Fibroblast of lung (primary cell): Measurements from ENCODE around the gene GOPC. TPM values are rescaled to one million over a fixed set of nuclear protein-coding genes. Genes with fewer than 3 reads are reported as not detected.

Source experiments
- DNase-seq, 2 donors: peaks; one replicate each; pipeline versions ENCODE4 v3.0.0 to v3.0.0-alpha.2; 2010; ENCODE audit warnings: low read depth in 2 of 2
- H2AFZ ChIP-seq: 2 replicates; pipeline ENCODE4 v1.5.1; 2012; ENCODE audit warnings: low read length, control low read depth, inconsistent platforms
- H3K27ac ChIP-seq: 2 replicates; pipeline ENCODE4 v1.5.1; 2011; ENCODE audit warnings: low read length, control low read depth; ENCODE audit not compliant: insufficient read depth
- H3K27me3 ChIP-seq: 2 replicates; pipeline ENCODE4 v1.5.1; 2011; ENCODE audit warnings: mild to moderate bottlenecking, low read length; ENCODE audit not compliant: control insufficient read depth, insufficient read depth
- H3K36me3 ChIP-seq: 2 replicates; pipeline ENCODE4 v1.5.1; 2011; ENCODE audit warnings: low read length; ENCODE audit not compliant: control insufficient read depth, insufficient read depth
- H3K4me1 ChIP-seq: 2 replicates; pipeline ENCODE4 v1.5.1; 2011; ENCODE audit warnings: low read length; ENCODE audit not compliant: control insufficient read depth, insufficient read depth; ENCODE audit errors: extremely low read depth
- H3K4me2 ChIP-seq: 2 replicates; pipeline ENCODE4 v1.5.1; 2011; ENCODE audit warnings: low read length, control low read depth; ENCODE audit not compliant: insufficient read depth; ENCODE audit errors: extremely low read depth
- H3K4me3 ChIP-seq, 4 experiments: fragments of 200-600 bp in 1 of 4; sonication (generic) in 1 of 4; replicated peaks in 1 of 4; 2 replicates each; pipeline ENCODE4 v1.5.1; 2011 to 2016; ENCODE audit warnings: low read length in 4 of 4, low read depth in 3 of 4, mild to moderate bottlenecking in 3 of 4, control low read depth in 2 of 4, inconsistent platforms in 1 of 4, mixed read lengths in 1 of 4; ENCODE audit not compliant: insufficient read depth in 1 of 4; ENCODE audit errors: control extremely low read depth in 1 of 4
- H3K79me2 ChIP-seq: 2 replicates; pipeline ENCODE4 v1.5.1; 2012; ENCODE audit warnings: mild to moderate bottlenecking, low read length, inconsistent platforms; ENCODE audit not compliant: control insufficient read depth, insufficient read depth
- H3K9ac ChIP-seq: 2 replicates; pipeline ENCODE4 v1.5.1; 2011; ENCODE audit warnings: mild to moderate bottlenecking, low read length, control low read depth; ENCODE audit not compliant: insufficient read depth
- H3K9me3 ChIP-seq: 2 replicates; pipeline ENCODE4 v1.5.1; 2012; ENCODE audit warnings: low read depth, low read length; ENCODE audit not compliant: control insufficient read depth, insufficient read depth
- H4K20me1 ChIP-seq: 2 replicates; pipeline ENCODE4 v1.5.1; 2011; ENCODE audit warnings: low read length; ENCODE audit not compliant: control insufficient read depth, insufficient read depth; ENCODE audit errors: extremely low read depth
- EZH2 ChIP-seq: IDR thresholded peaks from 2 replicates; pipeline ENCODE4 v1.5.1; 2012; ENCODE audit warnings: low read length, control low read depth, mild to moderate bottlenecking; ENCODE audit errors: missing control alignments
- polyA plus RNA-seq, 2 donors: library from polyadenylated mRNA; depleted of rRNA in 1 of 2; stranded (reverse) in 1 of 2; unstranded in 1 of 2; fragments of >200 nt; gene quantifications; 2 replicates each; pipeline ENCODE4 v1.2.1, GENCODE V29; 2011 to 2012; ENCODE audit warnings: missing spikeins in 1 of 2
- total RNA-seq: library from RNA; depleted of rRNA; stranded (reverse); fragments of >200 nt; gene quantifications from 2 replicates; pipeline ENCODE4 v1.2.1, GENCODE V29; 2014
- TF ChIP-seq, protein P1 (sequence below), 2 donors: IDR thresholded peaks in 1 of 2; conservative IDR thresholded peaks in 1 of 2; 1 replicate in 1 of 2; 2 replicates in 1 of 2; pipeline ENCODE4 v1.5.1; 2011 to 2012; ENCODE audit warnings: low read length in 2 of 2, control low read depth in 1 of 2, inconsistent platforms in 1 of 2, low read depth in 1 of 2, mild to moderate bottlenecking in 1 of 2

The GOPC gene
- total and polyA plus RNA-seq, 2 donors (not counting 1 experiment from before 2014, with no cell fraction given): 32.2 to 45.4 TPM

- no peaks in the 10 kb centered on the region for H3K27me3 ChIP-seq
- no peak for TF ChIP-seq EZH2
- TF ChIP-seq, protein P1, sequence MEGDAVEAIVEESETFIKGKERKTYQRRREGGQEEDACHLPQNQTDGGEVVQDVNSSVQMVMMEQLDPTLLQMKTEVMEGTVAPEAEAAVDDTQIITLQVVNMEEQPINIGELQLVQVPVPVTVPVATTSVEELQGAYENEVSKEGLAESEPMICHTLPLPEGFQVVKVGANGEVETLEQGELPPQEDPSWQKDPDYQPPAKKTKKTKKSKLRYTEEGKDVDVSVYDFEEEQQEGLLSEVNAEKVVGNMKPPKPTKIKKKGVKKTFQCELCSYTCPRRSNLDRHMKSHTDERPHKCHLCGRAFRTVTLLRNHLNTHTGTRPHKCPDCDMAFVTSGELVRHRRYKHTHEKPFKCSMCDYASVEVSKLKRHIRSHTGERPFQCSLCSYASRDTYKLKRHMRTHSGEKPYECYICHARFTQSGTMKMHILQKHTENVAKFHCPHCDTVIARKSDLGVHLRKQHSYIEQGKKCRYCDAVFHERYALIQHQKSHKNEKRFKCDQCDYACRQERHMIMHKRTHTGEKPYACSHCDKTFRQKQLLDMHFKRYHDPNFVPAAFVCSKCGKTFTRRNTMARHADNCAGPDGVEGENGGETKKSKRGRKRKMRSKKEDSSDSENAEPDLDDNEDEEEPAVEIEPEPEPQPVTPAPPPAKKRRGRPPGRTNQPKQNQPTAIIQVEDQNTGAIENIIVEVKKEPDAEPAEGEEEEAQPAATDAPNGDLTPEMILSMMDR (conservative IDR thresholded peaks at IDR 0.05 in 1 of 2, IDR thresholded peaks at IDR 0.05 in 1 of 2; ENCODE audit: low read depth in 1 of 2, low read length in 2 of 2): no peak
- no peaks in the 10 kb centered on the region for H3K79me2 ChIP-seq
Observed at GRCh38 chr6:117574198-117574597, 28.1 kb downstream of the GOPC start.

GRCh38 chr6:117573006-117573680 is 29.2 kb downstream of the GOPC start:
- H3K4me3 ChIP-seq: no peak overlapping the region

More at GRCh38 chr6:117574198-117574597, 28.1 kb downstream of the GOPC start:
- H3K4me2 ChIP-seq: no peak overlapping the region
- H3K4me3 ChIP-seq: no peak overlapping the region
- H3K36me3 ChIP-seq: peaks cover 3% of the 10 kb centered on the region
- H2AFZ ChIP-seq: no peak overlapping the region
- DNase-seq: no peak
- H3K9me3 ChIP-seq: no peaks in the 10 kb centered on the region
- H3K4me1 ChIP-seq: no peaks in the 10 kb centered on the region
- no peak overlapping the region for H3K9ac ChIP-seq
- no peak overlapping the region for H3K27ac ChIP-seq
- H4K20me1 ChIP-seq: no peaks in the 10 kb centered on the region

DNA sequence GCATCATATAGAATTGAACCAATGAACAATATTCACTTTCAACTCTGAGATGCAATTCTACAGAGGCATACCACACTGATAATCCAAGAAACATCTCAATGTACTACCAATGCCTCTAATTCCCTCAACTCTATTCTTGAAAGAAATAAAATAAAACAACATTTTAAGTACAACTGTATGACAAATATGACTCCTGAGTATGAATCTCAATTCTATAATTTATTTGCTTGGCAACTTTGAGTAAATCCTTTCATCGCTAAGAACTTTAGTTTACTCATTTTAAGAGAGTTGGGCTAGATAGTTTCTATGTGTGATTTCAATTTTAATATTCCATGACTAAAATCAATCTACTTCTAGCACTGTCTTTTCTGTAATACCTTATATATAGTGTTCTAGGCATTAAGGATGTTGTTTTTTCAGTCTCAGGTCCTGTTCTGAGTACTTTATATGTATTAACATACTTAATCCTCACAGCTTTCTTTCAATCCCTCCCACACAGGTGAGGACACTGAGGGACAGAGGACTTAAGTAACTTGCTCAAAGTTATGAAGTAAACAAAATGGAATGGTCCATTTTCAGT is 33.4 kb downstream of the GOPC start:
- no peak for TF ChIP-seq EZH2
- TF ChIP-seq, protein P1 (conservative IDR thresholded peaks at IDR 0.05 in 1 of 2, IDR thresholded peaks at IDR 0.05 in 1 of 2; ENCODE audit: low read depth in 1 of 2, low read length in 2 of 2): no peak
- H3K36me3 ChIP-seq: peaks cover 4% of the 10 kb centered on the region
- no peak for DNase-seq

More at GRCh38 chr6:117573006-117573680, 29.2 kb downstream of the GOPC start:
- Histone ChIP-seq H4K20me1 (no peaks in the 10 kb centered on the region), H3K4me1 (no peaks in the 10 kb centered on the region), H3K27ac (no peak overlapping the region), H2AFZ (no peak overlapping the region), H3K9me3 (no peaks in the 10 kb centered on the region), H3K4me2 (no peak overlapping the region), H3K9ac (no peak overlapping the region), H3K79me2 (no peaks in the 10 kb centered on the region), H3K36me3 (peaks cover 4% of the 10 kb centered on the region), H3K27me3 (no peaks in the 10 kb centered on the region)
- DNase-seq: no peak
- TF ChIP-seq, protein P1 (conservative IDR thresholded peaks at IDR 0.05 in 1 of 2, IDR thresholded peaks at IDR 0.05 in 1 of 2; ENCODE audit: low read depth in 1 of 2, low read length in 2 of 2): no peak
- no peak for TF ChIP-seq EZH2

More for the DNA sequence above, 33.4 kb downstream of the GOPC start:
- Histone ChIP-seq H3K27me3 (no peaks in the 10 kb centered on the region), H3K4me2 (no peak overlapping the region), H3K9me3 (no peaks in the 10 kb centered on the region), H2AFZ (no peak overlapping the region), H3K4me1 (no peaks in the 10 kb centered on the region), H4K20me1 (no peaks in the 10 kb centered on the region), H3K4me3 (no peak overlapping the region), H3K9ac (no peak overlapping the region), H3K27ac (no peak overlapping the region), H3K79me2 (no peaks in the 10 kb centered on the region)
